Measurements from ENCODE around the gene AKR1E2. TPM values are rescaled to one million over a fixed set of nuclear protein-coding genes. Genes with fewer than 3 reads are reported as not detected.

Gene AKR1E2
- total RNA-seq, 1 experiment from 2014 or later = 4.7 TPM

GRCh38 chr10:4807761-4808507 is 18.1 kb upstream of the AKR1E2 start:
- TF ChIP-seq TCF7L2 (IDR thresholded peaks at IDR 0.05; ENCODE audit: low read depth, low read length) = no peak
- no peak for TF ChIP-seq POLR2AphosphoS5 (IDR thresholded peaks at IDR 0.05; ENCODE audit: low read depth, low read length)
- TF ChIP-seq REST (IDR thresholded peaks at IDR 0.05; ENCODE audit: insufficient read depth in 1 of 2, low read depth in 2 of 2, low read length in 1 of 2) = no peak
- no peak overlapping the region for H3K4me3 ChIP-seq (ENCODE audit: low read depth in 2 of 2, low read length in 2 of 2)
- intact Hi-C loops (cut with micrococcal nuclease; ENCODE audit: unreplicated experiment) (no loop called here), in situ Hi-C loops (cut with HindIII; ENCODE audit: low pct_unique_long_range_greater_than_20kb, low sequenced_read_pairs) (no loop called here)
- H3K36me3 ChIP-seq (ENCODE audit: control insufficient read depth, insufficient read depth, low read length) = no peaks in the 10 kb centered on the region
- no TSS peak for BruUV-seq (replicated peaks)
- CTCF ChIA-PET = no interaction called here
- no peak overlapping the region for H3K27ac ChIP-seq (ENCODE audit: low read length)
- POLR2A ChIA-PET = no interaction called here
- no peaks in the 10 kb centered on the region for H3K9me3 ChIP-seq (ENCODE audit: control insufficient read depth, insufficient read depth, low read depth, low read length)
- DNase-seq (ENCODE audit: low read depth, low spot score) (no peak), ATAC-seq (no peak)
- H3K4me1 ChIP-seq (ENCODE audit: control insufficient read depth, insufficient read depth, low read length) = peaks cover 6% of the 10 kb centered on the region
- H3K27me3 ChIP-seq (ENCODE audit: control insufficient read depth, insufficient read depth, low read length) = no peaks in the 10 kb centered on the region

- no peaks in the 10 kb centered on the region for H3K9me3 ChIP-seq (ENCODE audit: control insufficient read depth, insufficient read depth, low read depth, low read length)
- TF ChIP-seq REST (IDR thresholded peaks at IDR 0.05; ENCODE audit: insufficient read depth in 1 of 2, low read depth in 2 of 2, low read length in 1 of 2) (no peak), TCF7L2 (IDR thresholded peaks at IDR 0.05; ENCODE audit: low read depth, low read length) (no peak), SIN3A (IDR thresholded peaks at IDR 0.05; ENCODE audit: borderline replicate concordance, insufficient read depth, low read depth, low read length) (no peak), CTCF (IDR thresholded peaks at IDR 0.05) (no peak), POLR2AphosphoS5 (IDR thresholded peaks at IDR 0.05; ENCODE audit: low read depth, low read length) (no peak)
- POLR2A ChIA-PET = no interaction called here
- CTCF ChIA-PET = no interaction called here
- BruUV-seq (replicated peaks) = no TSS peak
- H3K36me3 ChIP-seq (ENCODE audit: control insufficient read depth, insufficient read depth, low read length) = no peaks in the 10 kb centered on the region
- DNase-seq (ENCODE audit: low read depth, low spot score) (no peak), ATAC-seq (no peak)
- H3K27ac ChIP-seq (ENCODE audit: low read length) = no peak overlapping the region
- intact Hi-C loops (cut with micrococcal nuclease; ENCODE audit: unreplicated experiment) (no loop called here), in situ Hi-C loops (cut with HindIII; ENCODE audit: low pct_unique_long_range_greater_than_20kb, low sequenced_read_pairs) (no loop called here)
- H3K27me3 ChIP-seq (ENCODE audit: control insufficient read depth, insufficient read depth, low read length) = no peaks in the 10 kb centered on the region
- H3K4me3 ChIP-seq (ENCODE audit: low read depth in 2 of 2, low read length in 2 of 2) = no peak overlapping the region
- H3K4me1 ChIP-seq (ENCODE audit: control insufficient read depth, insufficient read depth, low read length) = peaks cover 7% of the 10 kb centered on the region
Observed at GRCh38 chr10:4809156-4809555, 16.9 kb upstream of the AKR1E2 start.
